H1 (cell line): Measurements from ENCODE around the gene SDHAF2. TPM values are rescaled to one million over a fixed set of nuclear protein-coding genes. Genes with fewer than 3 reads are reported as not detected.
A peak's percentile ranks its signal among the peaks of the same experiment; 100 is the strongest.

ENCODE experiments used
- CTCF ChIA-PET: fragments of 300-600 bp; sonication (Branson Sonifier 250); formaldehyde crosslinking; loops from one replicate; lab custom pipeline; 2021; ENCODE audit not compliant: partially characterized antibody; lab: Charles Lee
- POLR2A ChIA-PET: fragments of 300-600 bp; sonication (Branson Sonifier 250); formaldehyde crosslinking; loops from one replicate; lab custom pipeline; 2021; ENCODE audit warnings: inconsistent platforms; ENCODE audit not compliant: partially characterized antibody; lab: Charles Lee
- DNase-seq, 2 experiments: peaks; one replicate each; pipeline versions ENCODE4 v3.0.0 to v3.0.0-alpha.2; 2010 to 2022; ENCODE audit warnings: low spot score in 2 of 2, low read depth in 1 of 2, mixed read lengths in 1 of 2
- FAIRE-seq: peaks from 2 replicates; lab custom pipeline; 2011; peaks lifted over from hg19 to GRCh38; lab: Jason Lieb, UNC
- H2AFZ ChIP-seq: 2 replicates; pipeline ENCODE4 v1.8.1; 2012; ENCODE audit warnings: low read length, inconsistent platforms
- H2AK5ac ChIP-seq: 2 replicates; pipeline ENCODE4 v1.6.1; 2013; ENCODE audit warnings: low read depth, low read length
- H2BK120ac ChIP-seq: replicated peaks from 2 replicates; pipeline ENCODE3; 2013; ENCODE audit warnings: low read depth, low read length, inconsistent platforms
- H2BK12ac ChIP-seq: 2 replicates; pipeline ENCODE4 v1.6.1; 2013; ENCODE audit warnings: low read depth, low read length
- H2BK15ac ChIP-seq: 2 replicates; pipeline ENCODE4 v1.6.1; 2013; ENCODE audit warnings: low read length
- H2BK20ac ChIP-seq: 2 replicates; pipeline ENCODE4 v1.6.1; 2013; ENCODE audit warnings: low read length
- H2BK5ac ChIP-seq: 2 replicates; pipeline ENCODE4 v1.6.1; 2013; ENCODE audit warnings: low read depth, low read length
- H3K14ac ChIP-seq: 2 replicates; pipeline ENCODE4 v1.6.1; 2013; ENCODE audit warnings: inconsistent platforms; ENCODE audit not compliant: insufficient read length
- H3K18ac ChIP-seq: 2 replicates; pipeline ENCODE4 v1.6.1; 2013; ENCODE audit warnings: low read length; ENCODE audit errors: extremely low read depth
- H3K23ac ChIP-seq: 2 replicates; pipeline ENCODE4 v1.6.1; 2013; ENCODE audit warnings: inconsistent platforms; ENCODE audit not compliant: insufficient read length
- H3K23me2 ChIP-seq: 2 replicates; pipeline ENCODE4 v1.6.1; 2013; ENCODE audit warnings: low read depth, low read length
- H3K27ac ChIP-seq: 2 replicates; pipeline ENCODE4 v1.6.1; 2011; ENCODE audit warnings: low read depth, low read length, inconsistent platforms
- H3K27me3 ChIP-seq, 4 experiments: replicated peaks in 1 of 4; 1 replicate in 1 of 4; 2 replicates in 3 of 4; pipeline versions ENCODE4 v1.6.1 to v1.8.1; 2011 to 2013; ENCODE audit warnings: low read length in 3 of 4, mild to moderate bottlenecking in 3 of 4, inconsistent platforms in 2 of 4, mixed read lengths in 2 of 4, moderate library complexity in 1 of 4; ENCODE audit not compliant: control insufficient read depth in 3 of 4, insufficient read depth in 3 of 4; ENCODE audit errors: extremely low read depth in 1 of 4
- H3K36me3 ChIP-seq, 4 experiments: 2 replicates each; pipeline versions ENCODE4 v1.6.1 to v1.8.1; 2011 to 2013; ENCODE audit warnings: mild to moderate bottlenecking in 4 of 4, low read length in 3 of 4, moderate library complexity in 2 of 4, control low read depth in 1 of 4, inconsistent platforms in 1 of 4; ENCODE audit not compliant: insufficient read depth in 4 of 4, control insufficient read depth in 2 of 4
- H3K4ac ChIP-seq: replicated peaks from 2 replicates; pipeline ENCODE3; 2013; ENCODE audit warnings: low read length, low read depth, mixed read lengths, inconsistent platforms; ENCODE audit not compliant: insufficient read length
- H3K4me1 ChIP-seq, 4 experiments: replicated peaks in 1 of 4; 1 replicate in 1 of 4; 2 replicates in 3 of 4; pipeline versions ENCODE4 v1.6.1 to v1.8.1; 2011 to 2013; ENCODE audit warnings: low read length in 3 of 4, inconsistent platforms in 2 of 4, mixed read lengths in 1 of 4; ENCODE audit not compliant: insufficient read depth in 4 of 4, control insufficient read depth in 3 of 4
- H3K4me2 ChIP-seq, 2 experiments: 2 replicates each; pipeline versions ENCODE4 v1.6.1 to v1.8.1; 2011 to 2013; ENCODE audit warnings: low read depth in 2 of 2, low read length in 2 of 2, control low read depth in 1 of 2, inconsistent platforms in 1 of 2, mild to moderate bottlenecking in 1 of 2; ENCODE audit not compliant: insufficient read depth in 1 of 2
- H3K4me3 ChIP-seq, 4 experiments: fragments of 200-600, 300-600 bp in 1 of 4; sonication (generic), shearing (Covaris generic), sonication (Bioruptor Twin) in 1 of 4; 2 replicates each; pipeline versions ENCODE4 v1.5.1 to v1.8.1; 2011 to 2016; ENCODE audit warnings: low read length in 4 of 4, low read depth in 3 of 4, control low read depth in 2 of 4, inconsistent platforms in 2 of 4, mild to moderate bottlenecking in 2 of 4, mixed read lengths in 1 of 4, moderate library complexity in 1 of 4; ENCODE audit not compliant: insufficient read depth in 2 of 4; ENCODE audit errors: extremely low read depth in 1 of 4
- H3K56ac ChIP-seq: replicated peaks from 2 replicates; pipeline ENCODE3; 2013; ENCODE audit warnings: low read depth, mild to moderate bottlenecking, mixed read lengths, low read length, inconsistent platforms; ENCODE audit not compliant: insufficient read length
- H3K79me1 ChIP-seq: 2 replicates; pipeline ENCODE4 v1.6.1; 2013; ENCODE audit warnings: low read depth, low read length, control low read depth
- H3K79me2 ChIP-seq, 2 experiments: 2 replicates each; pipeline versions ENCODE4 v1.6.1 to v1.8.1; 2012 to 2013; ENCODE audit warnings: low read length in 2 of 2, mild to moderate bottlenecking in 2 of 2, inconsistent platforms in 1 of 2; ENCODE audit not compliant: insufficient read depth in 2 of 2, control insufficient read depth in 1 of 2
- H3K9ac ChIP-seq, 4 experiments: replicated peaks in 1 of 4; 1 replicate in 1 of 4; 2 replicates in 3 of 4; pipeline versions ENCODE4 v1.6.1 to v1.8.1; 2011 to 2013; ENCODE audit warnings: low read depth in 3 of 4, low read length in 3 of 4, control low read depth in 2 of 4, mild to moderate bottlenecking in 2 of 4, moderate library complexity in 2 of 4, inconsistent platforms in 1 of 4; ENCODE audit errors: extremely low read depth in 1 of 4
- H3K9me3 ChIP-seq, 2 experiments: 2 replicates each; pipeline versions ENCODE4 v1.6.1 to v1.8.1; 2012 to 2013; ENCODE audit warnings: mild to moderate bottlenecking in 2 of 2, moderate library complexity in 2 of 2, control low read depth in 1 of 2, inconsistent platforms in 1 of 2, low read depth in 1 of 2, low read length in 1 of 2, mixed read lengths in 1 of 2; ENCODE audit not compliant: insufficient read depth in 2 of 2
- H4K20me1 ChIP-seq, 2 experiments: replicated peaks in 1 of 2; 2 replicates each; pipeline versions ENCODE3 to v1.8.1; 2011 to 2013; ENCODE audit warnings: inconsistent platforms in 2 of 2, low read length in 2 of 2, mild to moderate bottlenecking in 1 of 2; ENCODE audit not compliant: insufficient read depth in 2 of 2, control insufficient read depth in 1 of 2
- H4K5ac ChIP-seq: 2 replicates; pipeline ENCODE4 v1.6.1; 2013; ENCODE audit warnings: low read length, low read depth, mixed read lengths, inconsistent platforms; ENCODE audit not compliant: insufficient read length
- H4K8ac ChIP-seq: 2 replicates; pipeline ENCODE4 v1.8.0; 2013; ENCODE audit warnings: mild to moderate bottlenecking, moderate library complexity, low read length, inconsistent platforms; ENCODE audit not compliant: insufficient read depth; ENCODE audit errors: extremely low read depth
- H4K91ac ChIP-seq: replicated peaks from 2 replicates; pipeline ENCODE3; 2013; ENCODE audit warnings: low read length, mixed read lengths, inconsistent platforms; ENCODE audit not compliant: insufficient read length
- ZNF274 ChIP-seq: IDR thresholded peaks from 2 replicates; pipeline ENCODE4 v1.7.0; 2012; ENCODE audit warnings: low read length, borderline replicate concordance; ENCODE audit errors: extremely low read depth
- WGBS, 2 experiments: shearing (Covaris generic) in 1 of 2; methylation state at CpG; one replicate each; pipeline versions ENCODE4 v1.1.6 to v1.1.7; 2013 to 2015; ENCODE audit warnings: low lambda C conversion rate in 2 of 2, mixed read lengths in 2 of 2, inconsistent platforms in 1 of 2, low coverage in 1 of 2, missing lambda C conversion rate in 1 of 2; ENCODE audit not compliant: insufficient replicate concordance in 2 of 2, insufficient coverage in 1 of 2, insufficient read length in 1 of 2; ENCODE audit errors: extremely low coverage in 1 of 2, missing lambda C conversion rate in 1 of 2; 5-methylcytosine and 5-hydroxymethylcytosine counted together
- polyA plus RNA-seq, 7 experiments: library from polyadenylated mRNA; depleted of rRNA in 3 of 7; stranded (reverse) in 5 of 7; unstranded in 2 of 7; fragments of >200 nt in 5 of 7; fragments of 200-250 nt in 2 of 7; gene quantifications; 1 replicate in 5 of 7; 2 replicates in 1 of 7; 4 replicates in 1 of 7; pipeline versions ENCODE4 v1.2.1 to v1.2.3, GENCODE V29; 2011 to 2013; ENCODE audit warnings: missing spikeins in 2 of 7, mixed read lengths in 2 of 7
- total RNA-seq: library from RNA; stranded (reverse); fragmentation: NEBNext Ultra II Directional; extraction: Animal tissue kit (Norgen Biotek cat#: 25700); gene quantifications from 2 replicates; pipeline ENCODE4 v1.2.1, GENCODE V29; 2021

SDHAF2 gene
- total and polyA plus RNA-seq, 2 of the 8 experiments (the other 6 are each of a cell fraction or from before 2014, with no cell fraction given) = 41.0 to 114 TPM

- H3K9me3 ChIP-seq = no peaks in the 10 kb centered on the region
- peaks cover 0 to 11% (median 3%) of the 10 kb centered on the region in 4 experiments; a peak in 4 of 7 replicates for H3K4me1 ChIP-seq
- H4K20me1 ChIP-seq = peaks cover 0 to 2% of the 10 kb centered on the region in 2 experiments
- no peak overlapping the region for H3K23ac ChIP-seq
- no peak overlapping the region for H2AK5ac ChIP-seq
- DNase-seq (no peak), FAIRE-seq (no peak)
- H3K56ac ChIP-seq = no peak overlapping the region
- H4K5ac ChIP-seq = no peak overlapping the region
- H3K27me3 ChIP-seq = no peaks in the 10 kb centered on the region
- H3K79me2 ChIP-seq = no peaks in the 10 kb centered on the region
- H4K91ac ChIP-seq = no peak overlapping the region
- H3K4ac ChIP-seq = no peak overlapping the region
- no peak overlapping the region for H2AFZ ChIP-seq
- no peak overlapping the region for H4K8ac ChIP-seq
- no peak overlapping the region for H3K4me2 ChIP-seq
- ChIA-PET POLR2A (interaction anchor here (1.0 to 2.8 kb wide), 5 partner anchors 34 to 153 kb away, joined by 3 to 11 read pairs (median 7); partner anchors contain the start of genes CPSF7 and SDHAF2), CTCF (interaction anchor here (1.1 to 57.8 kb wide), 18 partner anchors 8 to 257 kb away, joined by 3 to 2106 read pairs (median 15); partner anchors contain the start of gene LRRC10B)
- no peak overlapping the region for H2BK5ac ChIP-seq
- H3K27ac ChIP-seq = no peak overlapping the region
- H2BK12ac ChIP-seq = 0 out of 2 replicates have a peak overlapping the region, but pooled peaks have one; percentile 27
- H3K18ac ChIP-seq = no peak overlapping the region
- no peak overlapping the region for H3K14ac ChIP-seq
- H2BK15ac ChIP-seq = no peak overlapping the region
- H3K36me3 ChIP-seq = no peaks in the 10 kb centered on the region
- H2BK20ac ChIP-seq = peak overlapping the region; percentile 32; the same call in 1 of the 2 replicates
- no peaks in the 10 kb centered on the region for H3K79me1 ChIP-seq
- H3K4me3 ChIP-seq = no peak overlapping the region
- no peak overlapping the region for H2BK120ac ChIP-seq
- H3K9ac ChIP-seq = no peak overlapping the region
- H3K23me2 ChIP-seq = no peaks in the 10 kb centered on the region
- 93% methylated on average over 3 of the region's 3 CpGs; no CpG with 5 or more reads in 1 of the 2 experiments for WGBS, 2 experiments
- TF ChIP-seq ZNF274 = no peak
Measured at GRCh38 chr11:61476371-61476770, 46.4 kb downstream of the SDHAF2 start.
